ENCODE results near the gene TMEM266. TPM values are rescaled to one million over a fixed set of nuclear protein-coding genes. Genes with fewer than 3 reads are reported as not detected.

The TMEM266 gene
- total and polyA plus RNA-seq, 5 donors from 2014 or later, result 0.08 to 0.25 (median 0.21) TPM

- Mint-ChIP-seq H3K27me3 (no peaks in the 10 kb centered on the region), H3K9me3 (peaks cover 0 to 1% (median 0%) of the 10 kb centered on the region in 7 donors), H3K4me1 (peaks cover 0 to 5% (median 1%) of the 10 kb centered on the region in 4 donors), H3K27ac (no peak overlapping the region), H3K4me3 (no peak overlapping the region), H3K36me3 (peaks cover 43% of the 10 kb centered on the region)
- Histone ChIP-seq H3K4me1 (ENCODE audit: control insufficient read depth, insufficient read depth, low read length, poor library complexity, severe bottlenecking) (no peaks in the 10 kb centered on the region), H3K9me3 (ENCODE audit: control insufficient read depth in 2 of 2, low read length in 2 of 2) (no peaks in the 10 kb centered on the region), H3K27me3 (ENCODE audit: control insufficient read depth, insufficient read depth, low read length) (no peaks in the 10 kb centered on the region), H3K4me3 (ENCODE audit: low read depth, low read length) (no peak overlapping the region), H3K27ac (ENCODE audit: insufficient read depth, low read length, poor library complexity, severe bottlenecking) (no peak overlapping the region), H3K36me3 (ENCODE audit: control insufficient read depth, insufficient read depth, low read length) (peaks cover 29% of the 10 kb centered on the region)
- DNase-seq (no peak), ATAC-seq (ENCODE audit: low read depth in 2 of 2) (no peak)
Measured at GRCh38 chr15:76208786-76209424, 149.1 kb downstream of the TMEM266 start.

- no peaks in the 10 kb centered on the region for H3K4me1 ChIP-seq (ENCODE audit: control insufficient read depth, insufficient read depth, low read length, poor library complexity, severe bottlenecking)
- H3K9me3 ChIP-seq (ENCODE audit: control insufficient read depth in 2 of 2, low read length in 2 of 2), result no peaks in the 10 kb centered on the region
- Mint-ChIP-seq H3K4me1 (peaks cover 0 to 5% (median 1%) of the 10 kb centered on the region in 4 donors), H3K36me3 (peaks cover 46% of the 10 kb centered on the region), H3K27ac (no peak overlapping the region), H3K4me3 (no peak overlapping the region), H3K9me3 (peaks cover 0 to 1% (median 0%) of the 10 kb centered on the region in 7 donors), H3K27me3 (no peaks in the 10 kb centered on the region)
- no peak overlapping the region for H3K27ac ChIP-seq (ENCODE audit: insufficient read depth, low read length, poor library complexity, severe bottlenecking)
- H3K4me3 ChIP-seq (ENCODE audit: low read depth, low read length), result no peak overlapping the region
- ATAC-seq (ENCODE audit: low read depth in 2 of 2), result no peak
- no peaks in the 10 kb centered on the region for H3K27me3 ChIP-seq (ENCODE audit: control insufficient read depth, insufficient read depth, low read length)
- H3K36me3 ChIP-seq (ENCODE audit: control insufficient read depth, insufficient read depth, low read length), result peaks cover 34% of the 10 kb centered on the region
- no peak for DNase-seq
Measured at GRCh38 chr15:76209523-76209922, 149.7 kb downstream of the TMEM266 start.

- H3K9me3 Mint-ChIP-seq, result peaks cover 0 to 1% (median 0%) of the 10 kb centered on the region in 7 donors
- H3K27ac Mint-ChIP-seq, result no peak overlapping the region
- ATAC-seq (ENCODE audit: low read depth in 2 of 2), result no peak
- H3K36me3 Mint-ChIP-seq, result peaks cover 48% of the 10 kb centered on the region
- Histone ChIP-seq H3K9me3 (ENCODE audit: control insufficient read depth in 2 of 2, low read length in 2 of 2) (no peaks in the 10 kb centered on the region), H3K36me3 (ENCODE audit: control insufficient read depth, insufficient read depth, low read length) (peaks cover 38% of the 10 kb centered on the region), H3K4me3 (ENCODE audit: low read depth, low read length) (no peak overlapping the region), H3K27ac (ENCODE audit: insufficient read depth, low read length, poor library complexity, severe bottlenecking) (no peak overlapping the region), H3K27me3 (ENCODE audit: control insufficient read depth, insufficient read depth, low read length) (no peaks in the 10 kb centered on the region), H3K4me1 (ENCODE audit: control insufficient read depth, insufficient read depth, low read length, poor library complexity, severe bottlenecking) (no peaks in the 10 kb centered on the region)
- H3K27me3 Mint-ChIP-seq, result no peaks in the 10 kb centered on the region
- H3K4me1 Mint-ChIP-seq, result peaks cover 0 to 5% (median 1%) of the 10 kb centered on the region in 4 donors
- no peak overlapping the region for H3K4me3 Mint-ChIP-seq
- no peak for DNase-seq
Measured at GRCh38 chr15:76209942-76210341, 150.2 kb downstream of the TMEM266 start.

- no peaks in the 10 kb centered on the region for H3K9me3 ChIP-seq (ENCODE audit: control insufficient read depth in 2 of 2, low read length in 2 of 2)
- H3K27me3 ChIP-seq (ENCODE audit: control insufficient read depth, insufficient read depth, low read length), result no peaks in the 10 kb centered on the region
- H3K36me3 ChIP-seq (ENCODE audit: control insufficient read depth, insufficient read depth, low read length), result peaks cover 49% of the 10 kb centered on the region
- H3K4me3 Mint-ChIP-seq, result peak overlapping the region in 1 of 4 donors; percentile 12
- H3K27ac Mint-ChIP-seq, result peak overlapping the region in 2 of 3 donors; percentile 25 to 72
- H3K4me1 Mint-ChIP-seq, result peaks cover 0 to 9% (median 7%) of the 10 kb centered on the region in 4 donors
- H3K36me3 Mint-ChIP-seq, result peaks cover 53% of the 10 kb centered on the region
- no peak for DNase-seq
- H3K27me3 Mint-ChIP-seq, result no peaks in the 10 kb centered on the region
- no peak overlapping the region for H3K4me3 ChIP-seq (ENCODE audit: low read depth, low read length)
- peaks cover 0 to 3% (median 0%) of the 10 kb centered on the region in 7 donors for H3K9me3 Mint-ChIP-seq
- H3K4me1 ChIP-seq (ENCODE audit: control insufficient read depth, insufficient read depth, low read length, poor library complexity, severe bottlenecking), result no peaks in the 10 kb centered on the region
- no peak overlapping the region for H3K27ac ChIP-seq (ENCODE audit: insufficient read depth, low read length, poor library complexity, severe bottlenecking)
- no peak for ATAC-seq (ENCODE audit: low read depth in 2 of 2)
Measured at GRCh38 chr15:76215634-76216033, 155.8 kb downstream of the TMEM266 start.

- no peak for ATAC-seq (ENCODE audit: low read depth in 2 of 2)
- Mint-ChIP-seq H3K9me3 (peaks cover 0 to 3% (median 0%) of the 10 kb centered on the region in 7 donors), H3K36me3 (peaks cover 46% of the 10 kb centered on the region), H3K27ac (peak overlapping the region in 1 of 3 donors; percentile 9), H3K27me3 (no peaks in the 10 kb centered on the region), H3K4me3 (peak overlapping the region in 1 of 4 donors; percentile 38), H3K4me1 (peaks cover 0 to 9% (median 6%) of the 10 kb centered on the region in 4 donors)
- no peaks in the 10 kb centered on the region for H3K4me1 ChIP-seq (ENCODE audit: control insufficient read depth, insufficient read depth, low read length, poor library complexity, severe bottlenecking)
- no peaks in the 10 kb centered on the region for H3K9me3 ChIP-seq (ENCODE audit: control insufficient read depth in 2 of 2, low read length in 2 of 2)
- H3K27me3 ChIP-seq (ENCODE audit: control insufficient read depth, insufficient read depth, low read length), result no peaks in the 10 kb centered on the region
- no peak overlapping the region for H3K27ac ChIP-seq (ENCODE audit: insufficient read depth, low read length, poor library complexity, severe bottlenecking)
- no peak for DNase-seq
- H3K36me3 ChIP-seq (ENCODE audit: control insufficient read depth, insufficient read depth, low read length), result peaks cover 35% of the 10 kb centered on the region
- no peak overlapping the region for H3K4me3 ChIP-seq (ENCODE audit: low read depth, low read length)
Measured at GRCh38 chr15:76217029-76217881, 157.5 kb downstream of the TMEM266 start.

- no peak overlapping the region for H3K4me3 Mint-ChIP-seq
- Histone ChIP-seq H3K27me3 (ENCODE audit: control insufficient read depth, insufficient read depth, low read length) (no peaks in the 10 kb centered on the region), H3K9me3 (ENCODE audit: control insufficient read depth in 2 of 2, low read length in 2 of 2) (no peaks in the 10 kb centered on the region), H3K27ac (ENCODE audit: insufficient read depth, low read length, poor library complexity, severe bottlenecking) (no peak overlapping the region), H3K4me3 (ENCODE audit: low read depth, low read length) (no peak overlapping the region), H3K4me1 (ENCODE audit: control insufficient read depth, insufficient read depth, low read length, poor library complexity, severe bottlenecking) (no peaks in the 10 kb centered on the region), H3K36me3 (ENCODE audit: control insufficient read depth, insufficient read depth, low read length) (peaks cover 31% of the 10 kb centered on the region)
- peak overlapping the region in 1 of 3 donors; percentile 9 for H3K27ac Mint-ChIP-seq
- H3K36me3 Mint-ChIP-seq, result peaks cover 40% of the 10 kb centered on the region
- no peak for DNase-seq
- H3K9me3 Mint-ChIP-seq, result peaks cover 0 to 3% (median 0%) of the 10 kb centered on the region in 7 donors
- peaks cover 0 to 6% (median 5%) of the 10 kb centered on the region in 4 donors for H3K4me1 Mint-ChIP-seq
- H3K27me3 Mint-ChIP-seq, result no peaks in the 10 kb centered on the region
- no peak for ATAC-seq (ENCODE audit: low read depth in 2 of 2)
Measured at GRCh38 chr15:76217882-76218217, 158.1 kb downstream of the TMEM266 start.

GRCh38 chr15:76221085-76221767, 161.4 kb downstream of the TMEM266 start:
- Mint-ChIP-seq H3K27ac (no peak overlapping the region), H3K9me3 (peaks cover 0 to 1% (median 0%) of the 10 kb centered on the region in 7 donors), H3K27me3 (no peaks in the 10 kb centered on the region), H3K4me3 (no peak overlapping the region), H3K36me3 (peaks cover 38% of the 10 kb centered on the region), H3K4me1 (peaks cover 0 to 6% (median 5%) of the 10 kb centered on the region in 4 donors)
- no peaks in the 10 kb centered on the region for H3K27me3 ChIP-seq (ENCODE audit: control insufficient read depth, insufficient read depth, low read length)
- H3K9me3 ChIP-seq (ENCODE audit: control insufficient read depth in 2 of 2, low read length in 2 of 2), result no peaks in the 10 kb centered on the region
- H3K36me3 ChIP-seq (ENCODE audit: control insufficient read depth, insufficient read depth, low read length), result peaks cover 35% of the 10 kb centered on the region
- no peak for DNase-seq
- no peak overlapping the region for H3K27ac ChIP-seq (ENCODE audit: insufficient read depth, low read length, poor library complexity, severe bottlenecking)
- ATAC-seq (ENCODE audit: low read depth in 2 of 2), result no peak
- H3K4me3 ChIP-seq (ENCODE audit: low read depth, low read length), result no peak overlapping the region
- no peaks in the 10 kb centered on the region for H3K4me1 ChIP-seq (ENCODE audit: control insufficient read depth, insufficient read depth, low read length, poor library complexity, severe bottlenecking)
